Suprapubic skin (tissue), 3 donors: ENCODE data around the gene GGTLC1.

Source experiments
- POLR2AphosphoS5 ChIP-seq, 3 donors: sonication (generic); formaldehyde crosslinking; IDR thresholded peaks; one replicate each; pipeline ENCODE4 v1.6.1; 2017; ENCODE audit warnings: antibody characterized with exemption in 3 of 3
- TF ChIP-seq, protein P1 (sequence below), 2 donors: fragments of 200-600 bp in 1 of 2; fragments of 450-650 bp in 1 of 2; sonication (generic) in 1 of 2; IDR thresholded peaks; one replicate each; pipeline ENCODE4 v1.5.1; 2016 to 2019; ENCODE audit warnings: antibody characterized with exemption in 2 of 2, mild to moderate bottlenecking in 1 of 2, moderate library complexity in 1 of 2

DNA sequence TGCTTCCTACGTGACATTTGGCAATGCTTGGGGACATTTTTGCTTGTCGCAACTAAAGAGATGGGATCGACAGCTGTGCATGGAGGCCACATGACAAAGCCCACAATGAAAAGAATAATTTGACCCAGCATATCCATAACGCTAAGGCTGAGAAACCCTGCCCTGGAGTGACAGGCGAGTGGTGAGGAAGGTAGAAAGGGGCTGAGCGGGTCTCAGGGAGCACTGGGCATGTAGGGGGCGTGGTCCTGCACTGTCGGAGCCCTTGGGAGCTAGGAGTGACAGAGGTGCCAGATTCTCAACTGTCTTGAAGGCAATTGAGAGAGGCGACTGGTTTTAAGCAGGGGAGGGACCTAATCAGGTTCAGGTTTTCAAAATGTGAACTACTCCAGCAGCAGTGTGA lies 13.6 kb downstream of the GGTLC1 start:
- no peak for TF ChIP-seq POLR2AphosphoS5 (IDR thresholded peaks at IDR 0.05)
- TF ChIP-seq, protein P1, sequence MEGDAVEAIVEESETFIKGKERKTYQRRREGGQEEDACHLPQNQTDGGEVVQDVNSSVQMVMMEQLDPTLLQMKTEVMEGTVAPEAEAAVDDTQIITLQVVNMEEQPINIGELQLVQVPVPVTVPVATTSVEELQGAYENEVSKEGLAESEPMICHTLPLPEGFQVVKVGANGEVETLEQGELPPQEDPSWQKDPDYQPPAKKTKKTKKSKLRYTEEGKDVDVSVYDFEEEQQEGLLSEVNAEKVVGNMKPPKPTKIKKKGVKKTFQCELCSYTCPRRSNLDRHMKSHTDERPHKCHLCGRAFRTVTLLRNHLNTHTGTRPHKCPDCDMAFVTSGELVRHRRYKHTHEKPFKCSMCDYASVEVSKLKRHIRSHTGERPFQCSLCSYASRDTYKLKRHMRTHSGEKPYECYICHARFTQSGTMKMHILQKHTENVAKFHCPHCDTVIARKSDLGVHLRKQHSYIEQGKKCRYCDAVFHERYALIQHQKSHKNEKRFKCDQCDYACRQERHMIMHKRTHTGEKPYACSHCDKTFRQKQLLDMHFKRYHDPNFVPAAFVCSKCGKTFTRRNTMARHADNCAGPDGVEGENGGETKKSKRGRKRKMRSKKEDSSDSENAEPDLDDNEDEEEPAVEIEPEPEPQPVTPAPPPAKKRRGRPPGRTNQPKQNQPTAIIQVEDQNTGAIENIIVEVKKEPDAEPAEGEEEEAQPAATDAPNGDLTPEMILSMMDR (IDR thresholded peaks at IDR 0.05) = no peak
